Transverse colon (tissue), 4 donors: Measurements from ENCODE around the gene OR10P1.

Experiments used
- POLR2A ChIP-seq: fragments of 450-650 bp; IDR thresholded peaks from one replicate; pipeline ENCODE4 v1.6.1; 2016; ENCODE audit warnings: antibody characterized with exemption, mild to moderate bottlenecking, moderate library complexity
- POLR2AphosphoS5 ChIP-seq, 3 donors: sonication (generic); formaldehyde crosslinking; IDR thresholded peaks; one replicate each; pipeline ENCODE4 v1.6.1; 2016; ENCODE audit warnings: antibody characterized with exemption in 3 of 3
- TF ChIP-seq, protein P1 (sequence below), 5 experiments: fragments of 200-600 bp in 3 of 5; fragments of 450-650 bp in 2 of 5; sonication (generic) in 3 of 5; IDR thresholded peaks; 1 replicate in 2 of 5; 2 replicates in 3 of 5; pipeline ENCODE4 v1.5.1; 2016 to 2017; ENCODE audit warnings: antibody characterized with exemption in 5 of 5, inconsistent platforms in 3 of 5, mild to moderate bottlenecking in 2 of 5, moderate library complexity in 1 of 5

DNA sequence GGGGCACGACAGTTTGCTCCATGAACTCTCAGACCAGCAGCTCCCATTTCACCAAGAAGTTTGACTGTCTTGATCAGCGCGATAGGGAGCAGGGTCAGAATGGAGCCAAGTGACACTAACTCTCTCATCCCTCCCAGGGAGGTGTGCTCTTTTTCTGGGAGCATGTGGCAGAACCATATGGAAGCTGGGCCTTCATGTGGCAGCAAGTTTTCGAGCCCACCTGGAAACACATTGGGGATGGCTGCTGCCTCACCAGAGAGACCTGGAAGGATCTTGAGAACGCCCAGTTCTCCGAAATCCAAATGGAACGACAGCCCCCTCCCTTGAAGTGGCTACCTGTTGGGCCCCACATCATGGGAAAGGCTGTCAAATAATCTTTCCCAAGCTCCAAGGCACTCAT, 47.0 kb downstream of the OR10P1 start:
- TF ChIP-seq, protein P1, sequence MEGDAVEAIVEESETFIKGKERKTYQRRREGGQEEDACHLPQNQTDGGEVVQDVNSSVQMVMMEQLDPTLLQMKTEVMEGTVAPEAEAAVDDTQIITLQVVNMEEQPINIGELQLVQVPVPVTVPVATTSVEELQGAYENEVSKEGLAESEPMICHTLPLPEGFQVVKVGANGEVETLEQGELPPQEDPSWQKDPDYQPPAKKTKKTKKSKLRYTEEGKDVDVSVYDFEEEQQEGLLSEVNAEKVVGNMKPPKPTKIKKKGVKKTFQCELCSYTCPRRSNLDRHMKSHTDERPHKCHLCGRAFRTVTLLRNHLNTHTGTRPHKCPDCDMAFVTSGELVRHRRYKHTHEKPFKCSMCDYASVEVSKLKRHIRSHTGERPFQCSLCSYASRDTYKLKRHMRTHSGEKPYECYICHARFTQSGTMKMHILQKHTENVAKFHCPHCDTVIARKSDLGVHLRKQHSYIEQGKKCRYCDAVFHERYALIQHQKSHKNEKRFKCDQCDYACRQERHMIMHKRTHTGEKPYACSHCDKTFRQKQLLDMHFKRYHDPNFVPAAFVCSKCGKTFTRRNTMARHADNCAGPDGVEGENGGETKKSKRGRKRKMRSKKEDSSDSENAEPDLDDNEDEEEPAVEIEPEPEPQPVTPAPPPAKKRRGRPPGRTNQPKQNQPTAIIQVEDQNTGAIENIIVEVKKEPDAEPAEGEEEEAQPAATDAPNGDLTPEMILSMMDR (IDR thresholded peaks at IDR 0.05): no peak
- TF ChIP-seq POLR2AphosphoS5 (IDR thresholded peaks at IDR 0.05) (no peak), POLR2A (no peak)
